ENCODE measurements around the gene CA5A. TPM values are rescaled to one million over a fixed set of nuclear protein-coding genes. Genes with fewer than 3 reads are reported as not detected.

The CA5A gene
- total RNA-seq, 1 experiment from 2014 or later: not detected

- no peak overlapping the region for H3K4me3 ChIP-seq
- no peak overlapping the region for H3K27ac ChIP-seq
Measured at GRCh38 chr16:87956365-87957231, 20.3 kb upstream of the CA5A start.

GRCh38 chr16:87956098-87956364, 19.7 kb upstream of the CA5A start:
- Histone ChIP-seq H3K27ac (no peak overlapping the region), H3K9me3 (replicated peaks) (no peaks in the 10 kb centered on the region), H3K4me3 (no peak overlapping the region), H3K27me3 (no peaks in the 10 kb centered on the region), H3K36me3 (peaks cover 3% of the 10 kb centered on the region), H3K4me1 (no peaks in the 10 kb centered on the region)
- DNase-seq: no peak

More at GRCh38 chr16:87956365-87957231, 20.3 kb upstream of the CA5A start:
- H3K27me3 ChIP-seq: no peaks in the 10 kb centered on the region
- H3K9me3 ChIP-seq (replicated peaks): no peaks in the 10 kb centered on the region
- peaks cover 3% of the 10 kb centered on the region for H3K36me3 ChIP-seq
- H3K4me1 ChIP-seq: no peaks in the 10 kb centered on the region
- DNase-seq: peak in 1 of 2 experiments; percentile 25

GRCh38 chr16:87955302-87956097, 19.2 kb upstream of the CA5A start:
- Histone ChIP-seq H3K36me3 (peaks cover 3% of the 10 kb centered on the region), H3K4me3 (no peak overlapping the region), H3K27me3 (no peaks in the 10 kb centered on the region), H3K9me3 (replicated peaks) (no peaks in the 10 kb centered on the region), H3K4me1 (no peaks in the 10 kb centered on the region), H3K27ac (no peak overlapping the region)
- no peak for DNase-seq

GRCh38 chr16:87954826-87955225, 18.5 kb upstream of the CA5A start:
- Histone ChIP-seq H3K4me3 (no peak overlapping the region), H3K27me3 (no peaks in the 10 kb centered on the region), H3K4me1 (no peaks in the 10 kb centered on the region), H3K36me3 (peaks cover 3% of the 10 kb centered on the region), H3K27ac (no peak overlapping the region), H3K9me3 (replicated peaks) (no peaks in the 10 kb centered on the region)
- no peak for DNase-seq

GRCh38 chr16:87954361-87954760, 18.0 kb upstream of the CA5A start:
- Histone ChIP-seq H3K9me3 (replicated peaks) (no peaks in the 10 kb centered on the region), H3K4me1 (no peaks in the 10 kb centered on the region), H3K4me3 (no peak overlapping the region), H3K36me3 (peaks cover 3% of the 10 kb centered on the region), H3K27me3 (no peaks in the 10 kb centered on the region), H3K27ac (no peak overlapping the region)
- DNase-seq: no peak

GRCh38 chr16:87953308-87954215, 17.2 kb upstream of the CA5A start:
- H3K4me1 ChIP-seq: no peaks in the 10 kb centered on the region
- H3K4me3 ChIP-seq: no peak overlapping the region
- DNase-seq: no peak
- no peaks in the 10 kb centered on the region for H3K9me3 ChIP-seq (replicated peaks)
- H3K27me3 ChIP-seq: no peaks in the 10 kb centered on the region
- peaks cover 3% of the 10 kb centered on the region for H3K36me3 ChIP-seq
- no peak overlapping the region for H3K27ac ChIP-seq

GRCh38 chr16:87952751-87953150, 16.4 kb upstream of the CA5A start:
- Histone ChIP-seq H3K36me3 (peaks cover 3% of the 10 kb centered on the region), H3K27me3 (no peaks in the 10 kb centered on the region), H3K27ac (no peak overlapping the region), H3K4me3 (no peak overlapping the region; the same call in 1 of the 2 replicates), H3K9me3 (replicated peaks) (no peaks in the 10 kb centered on the region), H3K4me1 (no peaks in the 10 kb centered on the region)
- no peak for DNase-seq

GRCh38 chr16:87951552-87952538, 15.5 kb upstream of the CA5A start:
- Histone ChIP-seq H3K27ac (peak overlapping the region; percentile 86), H3K9me3 (replicated peaks) (no peaks in the 10 kb centered on the region), H3K4me3 (peak overlapping the region; percentile 68), H3K36me3 (no peaks in the 10 kb centered on the region; the same call in 1 of the 2 replicates), H3K27me3 (no peaks in the 10 kb centered on the region), H3K4me1 (no peaks in the 10 kb centered on the region)
- DNase-seq: peak in 1 of 2 experiments; percentile 13

GRCh38 chr16:87950765-87951551, 14.6 kb upstream of the CA5A start, which contains the start of gene BANP:
Gene BANP, plus strand, starts transcription at chr16:87951434. Its CDS starts 23,682 bp downstream, at chr16:87975116.
- Histone ChIP-seq H3K4me3 (peak within 1 kb of the TSS; percentile 68), H3K27me3 (no peaks in the 10 kb centered on the region), H3K27ac (peak within 1 kb of the TSS; percentile 98), H3K36me3 (no peaks in the 10 kb centered on the region), H3K4me1 (no peaks in the 10 kb centered on the region), H3K9me3 (replicated peaks) (no peaks in the 10 kb centered on the region)
- DNase-seq: peak; percentile 96 to 97

GRCh38 chr16:87949071-87949744, 12.9 kb upstream of the CA5A start:
- DNase-seq: no peak
- H3K27me3 ChIP-seq: no peaks in the 10 kb centered on the region
- no peak overlapping the region for H3K27ac ChIP-seq
- H3K36me3 ChIP-seq: no peaks in the 10 kb centered on the region
- no peaks in the 10 kb centered on the region for H3K9me3 ChIP-seq (replicated peaks)
- no peak overlapping the region for H3K4me3 ChIP-seq
- no peaks in the 10 kb centered on the region for H3K4me1 ChIP-seq

GRCh38 chr16:87948735-87949070, 12.4 kb upstream of the CA5A start:
- Histone ChIP-seq H3K36me3 (no peaks in the 10 kb centered on the region), H3K4me1 (no peaks in the 10 kb centered on the region), H3K27me3 (no peaks in the 10 kb centered on the region), H3K4me3 (no peak overlapping the region), H3K27ac (no peak overlapping the region), H3K9me3 (replicated peaks) (no peaks in the 10 kb centered on the region)
- DNase-seq: no peak

- H3K27ac ChIP-seq: no peak overlapping the region
- no peaks in the 10 kb centered on the region for H3K9me3 ChIP-seq (replicated peaks)
- H3K4me3 ChIP-seq: no peak overlapping the region
- no peaks in the 10 kb centered on the region for H3K27me3 ChIP-seq
- H3K36me3 ChIP-seq: no peaks in the 10 kb centered on the region
- no peak for DNase-seq
- no peaks in the 10 kb centered on the region for H3K4me1 ChIP-seq
Measured at GRCh38 chr16:87948119-87948545, 11.8 kb upstream of the CA5A start.
